ENCODE results near the gene SNX25.

- TF ChIP-seq CBX5 (IDR thresholded peaks at IDR 0.05; ENCODE audit: low read depth) (no peak), IRF3 (IDR thresholded peaks at IDR 0.05) (no peak), POLR2A (IDR thresholded peaks at IDR 0.05; ENCODE audit: low read depth, low read length) (no peak), TCF12 (IDR thresholded peaks at IDR 0.05; ENCODE audit: low read depth, low read length) (no peak)
- TF ChIP-seq, protein P1, sequence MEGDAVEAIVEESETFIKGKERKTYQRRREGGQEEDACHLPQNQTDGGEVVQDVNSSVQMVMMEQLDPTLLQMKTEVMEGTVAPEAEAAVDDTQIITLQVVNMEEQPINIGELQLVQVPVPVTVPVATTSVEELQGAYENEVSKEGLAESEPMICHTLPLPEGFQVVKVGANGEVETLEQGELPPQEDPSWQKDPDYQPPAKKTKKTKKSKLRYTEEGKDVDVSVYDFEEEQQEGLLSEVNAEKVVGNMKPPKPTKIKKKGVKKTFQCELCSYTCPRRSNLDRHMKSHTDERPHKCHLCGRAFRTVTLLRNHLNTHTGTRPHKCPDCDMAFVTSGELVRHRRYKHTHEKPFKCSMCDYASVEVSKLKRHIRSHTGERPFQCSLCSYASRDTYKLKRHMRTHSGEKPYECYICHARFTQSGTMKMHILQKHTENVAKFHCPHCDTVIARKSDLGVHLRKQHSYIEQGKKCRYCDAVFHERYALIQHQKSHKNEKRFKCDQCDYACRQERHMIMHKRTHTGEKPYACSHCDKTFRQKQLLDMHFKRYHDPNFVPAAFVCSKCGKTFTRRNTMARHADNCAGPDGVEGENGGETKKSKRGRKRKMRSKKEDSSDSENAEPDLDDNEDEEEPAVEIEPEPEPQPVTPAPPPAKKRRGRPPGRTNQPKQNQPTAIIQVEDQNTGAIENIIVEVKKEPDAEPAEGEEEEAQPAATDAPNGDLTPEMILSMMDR (IDR thresholded peaks at IDR 0.05 in 2 of 3, conservative IDR thresholded peaks at IDR 0.05 in 1 of 3; ENCODE audit: control insufficient read depth in 2 of 3, extremely low read depth in 1 of 3, insufficient read depth in 1 of 3, low read depth in 3 of 3, low read length in 3 of 3), result no peak
- TF ChIP-seq, protein P2, sequence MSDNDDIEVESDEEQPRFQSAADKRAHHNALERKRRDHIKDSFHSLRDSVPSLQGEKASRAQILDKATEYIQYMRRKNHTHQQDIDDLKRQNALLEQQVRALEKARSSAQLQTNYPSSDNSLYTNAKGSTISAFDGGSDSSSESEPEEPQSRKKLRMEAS (IDR thresholded peaks at IDR 0.05; ENCODE audit: low read depth, low read length), result no peak
- TF ChIP-seq, protein P3, sequence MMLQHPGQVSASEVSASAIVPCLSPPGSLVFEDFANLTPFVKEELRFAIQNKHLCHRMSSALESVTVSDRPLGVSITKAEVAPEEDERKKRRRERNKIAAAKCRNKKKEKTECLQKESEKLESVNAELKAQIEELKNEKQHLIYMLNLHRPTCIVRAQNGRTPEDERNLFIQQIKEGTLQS (IDR thresholded peaks at IDR 0.05; ENCODE audit: borderline replicate concordance, extremely low read depth, low read depth, low read length), result no peak
These were observed 26.6 kb downstream of the SNX25 start for GRCh38 chr4:185235843-185236503.
